Panc1 (cell line): ENCODE data around the gene RAB3IL1. TPM values are rescaled to one million over a fixed set of nuclear protein-coding genes. Genes with fewer than 3 reads are reported as not detected.

Experiments
- ATAC-seq: fragments of 200-7000 bp; cut with Tn5 transposase; 2 replicates; pipeline ENCODE4 v1.9.1; 2020; ENCODE audit warnings: mild to moderate bottlenecking, moderate library complexity
- BruUV-seq: library from RNA; stranded (reverse); fragments of 400-500 nt; replicated peaks from 2 replicates; lab custom pipeline; 2021; lab: Mats Ljungman, UMichigan
- CTCF ChIA-PET: fragments of 300-600 bp; sonication (Branson Sonifier 250); formaldehyde crosslinking; loops from one replicate; lab custom pipeline; 2022; ENCODE audit warnings: antibody characterized with exemption; lab: Charles Lee
- POLR2A ChIA-PET: fragments of 300-600 bp; sonication (Branson Sonifier 250); formaldehyde crosslinking; loops from one replicate; lab custom pipeline; 2022; ENCODE audit warnings: antibody characterized with exemption; lab: Charles Lee
- DNase-seq: peaks from one replicate; pipeline ENCODE4 v3.0.0-alpha.2; 2010; ENCODE audit warnings: low read depth, low spot score
- H3K27ac ChIP-seq: 2 replicates; pipeline ENCODE4 v1.5.1; 2011; ENCODE audit warnings: mild to moderate bottlenecking, low read length, inconsistent platforms
- H3K27me3 ChIP-seq: fragments of 200-500 bp; sonication (Bioruptor generic); 2 replicates; pipeline ENCODE4 v1.6.0; 2014; ENCODE audit warnings: low read length, inconsistent platforms; ENCODE audit not compliant: control insufficient read depth, insufficient read depth
- H3K36me3 ChIP-seq: fragments of 200-500 bp; sonication (Bioruptor generic); 2 replicates; pipeline ENCODE4 v1.5.1; 2014; ENCODE audit warnings: inconsistent platforms, mild to moderate bottlenecking, low read length, moderate library complexity; ENCODE audit not compliant: control insufficient read depth, insufficient read depth
- H3K4me1 ChIP-seq: 2 replicates; pipeline ENCODE4 v1.5.1; 2011; ENCODE audit warnings: inconsistent platforms, mild to moderate bottlenecking, low read length, moderate library complexity; ENCODE audit not compliant: control insufficient read depth, insufficient read depth
- H3K4me3 ChIP-seq, 2 experiments: 2 replicates each; pipeline ENCODE4 v1.5.1; 2011 to 2012; ENCODE audit warnings: low read depth in 2 of 2, low read length in 2 of 2, mild to moderate bottlenecking in 2 of 2, inconsistent platforms in 1 of 2, moderate library complexity in 1 of 2
- H3K9me3 ChIP-seq: fragments of 200-500 bp; sonication (Bioruptor generic); 2 replicates; pipeline ENCODE4 v1.5.1; 2014; ENCODE audit warnings: low read depth, mild to moderate bottlenecking, inconsistent platforms, low read length, moderate library complexity; ENCODE audit not compliant: control insufficient read depth, insufficient read depth
- CTCF ChIP-seq: fragments of 450-650 bp; IDR thresholded peaks from 2 replicates; pipeline ENCODE4 v1.5.1; 2017; ENCODE audit warnings: mild to moderate bottlenecking
- POLR2AphosphoS5 ChIP-seq: IDR thresholded peaks from 2 replicates; pipeline ENCODE4 v1.6.1; 2012; ENCODE audit warnings: mild to moderate bottlenecking, low read depth, low read length, moderate library complexity
- SIN3A ChIP-seq: IDR thresholded peaks from 2 replicates; pipeline ENCODE4 v1.6.1; 2012; ENCODE audit warnings: low read depth, mild to moderate bottlenecking, low read length, moderate library complexity, borderline replicate concordance; ENCODE audit not compliant: insufficient read depth
- TCF7L2 ChIP-seq: IDR thresholded peaks from 2 replicates; pipeline ENCODE4 v1.6.1; 2011; ENCODE audit warnings: mild to moderate bottlenecking, low read depth, low read length, inconsistent platforms
- in situ Hi-C: cut with HindIII; loops from 2 replicates; pipeline ENCODE4 v1.10.0; 2016; ENCODE audit warnings: low sequenced_read_pairs, low pct_unique_long_range_greater_than_20kb
- intact Hi-C: fragments of 100-400 bp; cut with micrococcal nuclease; formaldehyde crosslinking; loops from one replicate; pipeline ENCODE4 v1.10.0; 2022; ENCODE audit not compliant: unreplicated experiment
- total RNA-seq: library from RNA; stranded (reverse); gene quantifications from one replicate; pipeline ENCODE4 v1.2.1, GENCODE V29; 2021; ENCODE audit not compliant: unreplicated experiment
- TF ChIP-seq, protein P1 (sequence below), 2 experiments: IDR thresholded peaks; 2 replicates each; pipeline ENCODE4 v1.6.1; 2011 to 2012; ENCODE audit warnings: low read depth in 2 of 2, control low read depth in 1 of 2, low read length in 1 of 2, mild to moderate bottlenecking in 1 of 2, moderate library complexity in 1 of 2; ENCODE audit not compliant: insufficient read depth in 1 of 2

Gene RAB3IL1
- total RNA-seq, 1 experiment from 2014 or later = 8.9 TPM

- H3K4me1 ChIP-seq = no peaks in the 10 kb centered on the region
- ChIA-PET CTCF (interaction anchor here (0.6 to 5.0 kb wide), 3 partner anchors 47 to 221 kb away, joined by 6 to 72 read pairs (median 49); no protein-coding TSS in a partner anchor), POLR2A (no interaction called here)
- H3K27ac ChIP-seq = no peak overlapping the region
- H3K36me3 ChIP-seq = no peaks in the 10 kb centered on the region
- H3K4me3 ChIP-seq = no peak overlapping the region
- BruUV-seq = no TSS peak
- no peaks in the 10 kb centered on the region for H3K9me3 ChIP-seq
- TF ChIP-seq CTCF (no peak), TCF7L2 (no peak), POLR2AphosphoS5 (no peak), SIN3A (no peak)
- TF ChIP-seq, protein P1, sequence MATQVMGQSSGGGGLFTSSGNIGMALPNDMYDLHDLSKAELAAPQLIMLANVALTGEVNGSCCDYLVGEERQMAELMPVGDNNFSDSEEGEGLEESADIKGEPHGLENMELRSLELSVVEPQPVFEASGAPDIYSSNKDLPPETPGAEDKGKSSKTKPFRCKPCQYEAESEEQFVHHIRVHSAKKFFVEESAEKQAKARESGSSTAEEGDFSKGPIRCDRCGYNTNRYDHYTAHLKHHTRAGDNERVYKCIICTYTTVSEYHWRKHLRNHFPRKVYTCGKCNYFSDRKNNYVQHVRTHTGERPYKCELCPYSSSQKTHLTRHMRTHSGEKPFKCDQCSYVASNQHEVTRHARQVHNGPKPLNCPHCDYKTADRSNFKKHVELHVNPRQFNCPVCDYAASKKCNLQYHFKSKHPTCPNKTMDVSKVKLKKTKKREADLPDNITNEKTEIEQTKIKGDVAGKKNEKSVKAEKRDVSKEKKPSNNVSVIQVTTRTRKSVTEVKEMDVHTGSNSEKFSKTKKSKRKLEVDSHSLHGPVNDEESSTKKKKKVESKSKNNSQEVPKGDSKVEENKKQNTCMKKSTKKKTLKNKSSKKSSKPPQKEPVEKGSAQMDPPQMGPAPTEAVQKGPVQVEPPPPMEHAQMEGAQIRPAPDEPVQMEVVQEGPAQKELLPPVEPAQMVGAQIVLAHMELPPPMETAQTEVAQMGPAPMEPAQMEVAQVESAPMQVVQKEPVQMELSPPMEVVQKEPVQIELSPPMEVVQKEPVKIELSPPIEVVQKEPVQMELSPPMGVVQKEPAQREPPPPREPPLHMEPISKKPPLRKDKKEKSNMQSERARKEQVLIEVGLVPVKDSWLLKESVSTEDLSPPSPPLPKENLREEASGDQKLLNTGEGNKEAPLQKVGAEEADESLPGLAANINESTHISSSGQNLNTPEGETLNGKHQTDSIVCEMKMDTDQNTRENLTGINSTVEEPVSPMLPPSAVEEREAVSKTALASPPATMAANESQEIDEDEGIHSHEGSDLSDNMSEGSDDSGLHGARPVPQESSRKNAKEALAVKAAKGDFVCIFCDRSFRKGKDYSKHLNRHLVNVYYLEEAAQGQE (IDR thresholded peaks at IDR 0.05; ENCODE audit: insufficient read depth in 1 of 2, low read depth in 2 of 2, low read length in 1 of 2) = no peak
- in situ Hi-C loops (no loop called here), intact Hi-C loops (no loop called here)
- ATAC-seq (no peak), DNase-seq (no peak)
- no peaks in the 10 kb centered on the region for H3K27me3 ChIP-seq
Measured at GRCh38 chr11:61900251-61900650, 17.1 kb downstream of the RAB3IL1 start.

GRCh38 chr11:61899146-61899841 lies 18.1 kb downstream of the RAB3IL1 start:
- DNase-seq = peak; percentile 41
- no peaks in the 10 kb centered on the region for H3K4me1 ChIP-seq
- intact Hi-C loops = loop anchor here (2.0 kb wide), 1 partner anchor 210 kb away; no protein-coding TSS in a partner anchor
- in situ Hi-C loops = no loop called here
- CTCF ChIA-PET = interaction anchor here (0.6 to 5.0 kb wide), 15 partner anchors 9 to 210 kb away, joined by 3 to 72 read pairs (median 4); no protein-coding TSS in a partner anchor
- H3K36me3 ChIP-seq = no peaks in the 10 kb centered on the region
- no peak overlapping the region for H3K4me3 ChIP-seq
- H3K9me3 ChIP-seq = no peaks in the 10 kb centered on the region
- ATAC-seq = peak; percentile 86
- no TSS peak for BruUV-seq
- POLR2A ChIA-PET = interaction anchor here (0.6 kb wide), 2 partner anchors 32 to 92 kb away, joined by 3 to 6 read pairs; no protein-coding TSS in a partner anchor
- H3K27me3 ChIP-seq = no peaks in the 10 kb centered on the region
- no peak overlapping the region for H3K27ac ChIP-seq
- no peak for TF ChIP-seq POLR2AphosphoS5
- TF ChIP-seq, protein P1 (IDR thresholded peaks at IDR 0.05; ENCODE audit: insufficient read depth in 1 of 2, low read depth in 2 of 2, low read length in 1 of 2) = peak in 1 of 2 experiments; percentile 66; a peak in 1 of 4 replicates
- no peak for TF ChIP-seq TCF7L2
- TF ChIP-seq CTCF = peak; percentile 99
- no peak for TF ChIP-seq SIN3A
